GM19351 (cell line): Measurements from ENCODE around the gene NR2F6.
"Not testable (repeated sequence)": the region's sequence is repeated elsewhere in the genome, so short reads cannot be mapped to it uniquely, and the experiment has no call there.

Source experiments
- ATAC-seq: cut with Tn5 transposase; IDR thresholded peaks from one replicate; pipeline ENCODE4 v1.9.1; 2021; ENCODE audit warnings: mild to moderate bottlenecking, moderate library complexity; ENCODE audit not compliant: unreplicated experiment

NR2F6 gene

DNA sequence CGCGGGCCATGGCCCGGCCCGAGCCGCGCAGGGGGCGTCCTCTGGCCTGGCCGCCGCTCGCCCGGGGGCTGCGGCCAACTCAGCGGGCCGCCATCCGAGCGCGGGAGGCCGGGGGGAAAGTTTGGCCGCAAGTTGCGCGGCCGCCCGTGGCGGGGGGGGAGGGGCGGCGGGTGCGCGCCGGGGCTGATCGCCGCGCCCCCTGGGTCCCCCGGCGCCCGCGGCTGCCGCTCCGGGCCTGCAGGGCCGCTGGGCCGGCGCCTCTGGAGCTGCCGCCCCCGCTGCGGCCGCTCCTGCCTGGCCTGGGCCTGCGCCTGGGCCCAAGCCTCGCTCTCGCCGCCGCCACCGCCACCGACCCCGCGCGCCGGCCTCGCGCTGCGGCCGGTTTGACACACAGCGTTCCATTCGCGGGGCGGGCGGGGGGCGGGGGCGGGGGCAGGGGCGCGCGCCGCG is at the start of gene NR2F6:
Gene NR2F6, minus strand, starts transcription at position 385 of the 450 bp plus-strand sequence. CDS start 699 bp downstream, outside the sequence.
- no peak for ATAC-seq

DNA sequence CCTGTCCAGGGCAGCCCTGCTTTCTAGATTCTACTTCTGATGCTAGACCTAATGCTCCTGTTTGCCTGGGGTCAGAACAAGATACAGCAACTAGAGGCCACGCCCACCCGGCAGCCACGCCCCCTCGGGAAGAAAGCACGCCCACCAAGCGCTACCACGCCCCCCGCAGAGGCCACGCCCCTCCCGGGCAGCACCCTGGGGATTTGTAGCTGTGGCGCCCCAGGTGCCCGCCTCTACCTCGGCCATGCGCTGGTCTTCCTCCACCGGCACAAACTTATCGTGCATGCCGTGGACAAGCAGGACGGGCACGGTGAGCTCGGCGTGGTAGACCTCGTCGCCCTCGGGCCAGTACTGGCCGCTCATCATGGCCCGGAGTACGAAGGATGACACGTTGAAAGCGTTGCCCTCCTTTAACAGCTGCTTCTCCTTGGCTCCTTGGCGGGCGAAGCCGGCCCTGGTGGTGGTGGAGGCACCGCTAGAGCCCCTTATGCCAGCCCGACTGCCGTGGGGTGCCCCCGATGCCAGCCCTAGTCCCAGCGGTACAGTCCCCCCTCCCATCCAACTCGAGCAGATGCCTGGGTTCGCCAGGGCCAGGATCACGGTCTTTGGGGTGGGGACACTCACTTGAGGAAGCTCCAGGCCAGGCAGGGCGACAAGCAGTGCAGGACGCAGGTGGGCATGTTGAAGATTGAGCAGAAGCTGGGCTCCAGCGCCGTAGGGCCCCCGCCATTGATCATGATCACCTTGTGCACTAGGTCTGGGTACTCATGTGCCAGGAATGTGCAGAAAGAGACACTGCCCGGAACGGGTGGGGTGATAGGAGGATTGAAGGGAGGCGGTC is 48.6 kb upstream of the NR2F6 start:
- no peak for ATAC-seq

DNA sequence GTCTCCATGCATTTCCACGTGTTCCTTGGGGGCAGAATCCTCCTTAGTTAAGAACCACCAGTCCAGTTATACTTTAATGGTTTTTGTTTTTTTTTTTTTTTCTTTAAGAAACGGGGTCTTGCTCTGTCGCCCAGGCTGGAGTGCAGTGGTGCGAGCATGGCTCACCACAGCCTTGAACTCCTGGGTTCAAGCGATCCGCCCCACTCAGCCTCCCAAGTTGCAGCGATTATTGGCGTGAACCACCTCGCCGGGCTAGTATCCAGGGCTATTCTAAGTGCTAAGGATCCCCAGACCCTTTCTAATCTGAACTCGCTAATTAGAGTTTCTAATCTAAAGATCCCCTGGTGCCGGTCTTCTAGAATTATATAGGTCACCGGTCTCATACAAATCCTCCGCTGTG is 47.9 kb upstream of the NR2F6 start:
- no peak for ATAC-seq

DNA sequence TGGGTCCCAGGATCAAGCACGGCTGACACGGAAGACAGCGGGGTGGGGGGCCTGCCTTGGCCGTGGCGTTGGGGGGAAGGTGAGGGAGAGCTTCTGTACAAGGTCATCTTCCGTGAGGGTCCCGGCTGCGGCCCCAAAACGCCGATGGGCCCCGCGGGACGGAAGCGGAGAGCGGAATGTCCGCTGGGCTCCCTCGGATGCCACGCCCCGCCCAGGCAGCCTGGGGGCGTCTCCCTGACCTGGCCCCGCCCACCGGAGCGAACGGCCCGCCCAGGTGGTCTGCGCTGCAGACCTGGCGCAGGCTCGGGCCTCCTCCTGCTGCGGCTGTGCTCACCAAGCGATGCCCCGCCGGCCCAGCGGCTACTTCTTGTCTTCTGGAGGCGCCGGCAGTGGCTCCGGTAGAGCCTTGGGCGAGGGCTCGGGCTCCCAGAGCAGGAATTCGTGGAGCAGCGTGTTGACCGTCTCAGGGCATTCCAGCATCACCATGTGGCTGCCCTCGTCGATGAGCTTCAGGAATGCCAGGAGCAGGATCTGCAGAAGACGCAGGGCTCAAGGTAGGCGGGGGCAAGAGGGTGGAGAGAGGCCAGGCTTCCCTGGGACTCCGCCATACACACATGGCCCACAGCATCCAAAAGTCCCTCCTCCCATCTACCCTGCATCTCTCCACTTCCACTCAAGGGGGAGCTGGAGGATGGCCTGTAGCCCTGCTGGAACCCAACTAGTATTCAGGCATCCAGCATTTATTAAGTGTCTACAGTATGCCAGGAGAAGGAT is 46.8 kb upstream of the NR2F6 start:
- peak; percentile 86 for ATAC-seq

DNA sequence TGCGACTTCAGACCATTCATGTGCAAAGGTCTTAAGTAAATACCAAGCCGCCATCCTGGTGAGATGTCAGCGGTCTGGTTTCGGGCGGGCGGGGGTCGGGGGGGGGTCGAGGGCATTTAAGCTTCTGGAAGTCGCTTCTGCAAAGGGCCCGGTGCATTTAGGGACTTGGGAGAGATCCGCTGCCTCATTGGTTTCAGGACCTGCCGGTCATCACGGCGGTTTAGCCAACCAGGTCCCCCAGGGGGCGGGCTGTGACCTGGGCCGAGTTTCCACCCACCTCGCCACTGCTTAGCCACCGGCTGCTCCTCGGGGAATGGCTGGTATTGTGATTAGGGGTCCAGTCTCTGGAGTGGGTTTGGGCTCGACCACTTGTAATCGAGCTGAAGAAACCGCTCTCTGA is 43.8 kb upstream of the NR2F6 start:
- no peak for ATAC-seq

DNA sequence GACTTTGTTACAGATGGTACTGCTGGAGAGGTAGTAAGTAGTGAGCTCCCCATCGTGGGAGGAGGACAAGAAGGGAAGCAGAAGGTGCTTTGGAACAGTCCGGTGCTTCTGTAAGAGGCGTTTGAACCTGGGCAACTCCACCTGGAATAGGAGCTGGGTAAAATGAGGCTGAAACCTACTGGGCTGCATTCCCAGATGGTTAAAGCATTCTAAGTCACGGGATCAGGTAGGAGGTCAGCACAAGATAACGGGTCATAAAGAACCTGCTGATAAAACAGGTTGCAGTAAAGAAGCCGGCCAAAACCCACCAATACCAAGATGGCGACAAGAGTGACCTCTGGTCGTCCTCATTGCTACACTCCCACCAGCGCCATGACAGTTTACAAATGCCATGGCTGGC is 41.0 kb upstream of the NR2F6 start:
- ATAC-seq: no peak

DNA sequence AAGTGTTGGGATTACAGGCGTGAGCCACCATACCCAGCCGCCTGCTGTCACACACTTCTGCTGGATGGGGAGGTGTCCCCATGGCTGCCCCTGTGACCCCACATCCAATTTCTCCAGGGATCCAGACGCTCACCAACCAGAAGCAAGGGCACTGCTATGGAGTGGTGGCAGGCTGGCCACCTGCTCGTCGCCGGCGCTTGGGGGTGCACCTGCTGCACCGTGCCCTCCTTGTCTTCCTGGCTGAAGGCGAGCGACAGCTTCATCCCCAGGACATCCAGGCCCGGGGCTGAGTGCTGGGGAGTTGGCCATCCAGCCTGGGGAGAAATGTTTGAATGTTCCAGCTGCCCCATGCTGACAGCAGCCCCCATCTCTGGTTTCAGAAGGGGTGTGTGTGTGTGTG is 40.5 kb upstream of the NR2F6 start:
- ATAC-seq: no peak

DNA sequence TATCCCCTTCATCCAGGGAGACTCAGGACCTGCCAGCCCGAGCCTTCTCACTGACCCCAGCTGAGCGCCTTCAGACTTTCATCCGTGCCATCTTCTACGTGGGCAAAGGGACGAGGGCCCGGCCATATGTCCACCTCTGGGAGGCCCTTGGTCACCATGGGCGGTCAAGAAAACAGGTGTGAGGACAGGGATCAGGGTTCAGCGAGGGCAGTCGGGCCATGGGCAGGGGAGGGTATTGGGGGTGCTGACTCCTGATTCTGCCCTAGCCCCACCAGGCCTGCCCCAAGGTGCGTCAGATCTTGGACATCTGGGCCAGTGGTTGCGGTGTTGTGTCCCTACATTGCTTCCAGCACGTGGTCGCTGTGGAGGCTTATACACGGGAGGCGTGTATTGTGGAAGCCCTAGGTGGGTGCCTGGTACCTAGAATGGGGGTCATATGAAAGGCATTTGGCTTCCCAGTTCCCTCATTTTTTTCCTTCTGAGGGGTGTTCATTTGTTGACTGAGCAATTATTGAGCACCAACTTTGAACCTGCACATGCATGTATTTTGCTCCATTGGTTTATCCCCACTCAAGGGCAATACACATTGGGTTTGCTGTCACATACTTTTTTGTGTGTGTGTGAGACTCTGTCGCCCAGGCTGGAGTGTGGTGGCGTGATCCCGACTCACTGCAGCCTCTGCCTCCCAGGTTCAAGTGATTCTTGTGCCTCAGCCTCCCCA is 39.9 kb upstream of the NR2F6 start:
- ATAC-seq: no peak

DNA sequence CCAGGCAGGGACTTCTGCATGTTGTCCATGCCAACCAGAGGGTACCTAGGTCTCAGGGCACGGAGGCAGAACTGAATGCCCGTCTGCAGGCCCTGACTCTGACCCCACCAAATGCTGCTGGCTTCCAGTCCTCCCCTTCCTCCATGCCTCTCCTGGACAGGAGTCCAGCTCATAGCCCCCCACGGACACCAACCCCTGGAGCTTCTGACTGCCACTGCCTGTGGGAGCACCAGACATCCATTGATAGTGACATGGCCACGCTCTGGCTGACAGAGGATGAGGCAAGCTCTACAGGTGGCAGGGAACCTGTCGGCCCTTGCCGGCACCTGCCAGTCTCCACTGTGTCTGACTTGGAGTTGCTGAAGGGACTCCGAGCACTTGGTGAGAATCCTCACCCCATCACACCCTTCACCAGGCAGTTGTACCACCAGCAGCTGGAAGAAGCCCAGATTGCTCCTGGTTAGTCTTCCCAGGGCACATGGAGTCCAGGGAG is 37.8 kb upstream of the NR2F6 start:
- ATAC-seq: no peak

DNA sequence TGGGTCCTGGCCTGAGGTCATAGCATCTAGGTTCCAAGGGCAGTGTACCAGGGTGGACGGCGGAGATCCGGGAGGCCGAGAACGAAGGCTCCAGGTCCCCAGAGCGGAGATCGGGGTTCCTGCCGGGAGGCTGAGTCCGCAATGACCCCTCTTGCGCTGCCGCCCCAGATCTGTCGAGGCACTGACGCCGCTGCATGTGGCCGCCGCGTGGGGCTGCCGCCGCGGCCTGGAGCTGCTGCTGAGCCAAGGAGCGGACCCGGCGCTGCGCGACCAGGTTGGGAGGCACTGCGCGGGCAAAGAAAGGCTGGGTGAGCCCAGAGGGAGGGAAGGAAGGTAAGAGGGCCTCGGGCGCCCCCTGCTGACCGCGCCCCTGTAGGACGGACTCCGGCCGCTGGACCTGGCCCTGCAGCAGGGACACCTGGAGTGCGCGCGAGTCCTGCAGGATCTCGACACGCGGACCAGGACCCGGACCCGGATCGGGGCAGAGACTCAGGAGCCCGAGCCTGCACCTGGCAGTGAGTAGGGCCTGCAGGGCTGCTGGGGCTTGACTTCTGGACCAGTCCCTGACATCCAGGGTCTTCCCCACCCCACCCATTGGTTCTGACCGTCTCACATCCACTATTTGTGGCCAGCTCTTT is 36.9 kb upstream of the NR2F6 start:
- ATAC-seq: peak; percentile 40

DNA sequence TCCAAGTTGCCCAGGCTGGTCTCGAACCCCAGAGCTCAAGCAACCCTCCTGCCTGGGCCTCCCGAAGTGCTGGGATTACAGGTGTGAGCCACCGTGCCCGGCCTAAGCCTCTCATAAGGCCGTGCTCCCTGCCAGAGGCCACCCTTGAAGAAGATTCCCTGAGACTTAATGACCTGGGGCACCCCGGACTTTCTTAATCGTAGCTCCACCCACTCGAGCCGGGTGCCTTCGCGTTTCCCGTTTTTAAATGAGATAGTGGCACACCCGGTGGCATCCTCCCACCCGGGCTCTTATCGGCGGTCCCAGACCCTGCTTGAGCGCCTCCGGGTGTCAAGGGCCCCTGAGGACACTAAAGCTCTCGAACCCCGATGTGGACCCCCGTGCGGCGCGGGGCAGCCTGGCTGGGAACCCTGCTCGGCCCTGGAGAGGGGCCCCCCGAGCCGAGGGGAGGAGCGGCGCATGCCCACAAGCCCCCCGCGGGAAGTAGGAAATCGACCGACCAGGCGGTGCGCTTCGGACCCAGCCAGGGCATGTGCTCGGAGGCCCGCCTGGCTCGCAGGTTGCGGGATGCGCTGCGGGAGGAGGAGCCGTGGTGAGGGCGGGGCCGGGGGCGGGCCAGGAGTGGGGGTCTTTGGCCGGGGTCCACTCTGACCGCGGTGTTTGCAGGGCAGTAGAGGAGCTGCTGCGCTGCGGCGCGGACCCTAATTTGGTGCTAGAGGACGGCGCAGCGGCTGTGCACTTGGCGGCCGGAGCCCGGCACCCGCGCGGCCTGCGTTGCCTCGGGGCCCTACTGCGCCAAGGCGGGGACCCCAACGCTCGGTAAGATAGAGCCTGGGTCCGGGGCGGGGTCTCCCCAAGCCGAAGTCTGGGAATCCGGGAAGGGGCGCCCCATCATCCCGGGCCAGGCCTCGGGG is 35.9 kb upstream of the NR2F6 start, which contains the start of gene ANKLE1:
Gene ANKLE1, plus strand, starts transcription at position 511 of the 914 bp plus-strand sequence. Its CDS starts 20 bp downstream, at position 531.
- ATAC-seq: no peak

DNA sequence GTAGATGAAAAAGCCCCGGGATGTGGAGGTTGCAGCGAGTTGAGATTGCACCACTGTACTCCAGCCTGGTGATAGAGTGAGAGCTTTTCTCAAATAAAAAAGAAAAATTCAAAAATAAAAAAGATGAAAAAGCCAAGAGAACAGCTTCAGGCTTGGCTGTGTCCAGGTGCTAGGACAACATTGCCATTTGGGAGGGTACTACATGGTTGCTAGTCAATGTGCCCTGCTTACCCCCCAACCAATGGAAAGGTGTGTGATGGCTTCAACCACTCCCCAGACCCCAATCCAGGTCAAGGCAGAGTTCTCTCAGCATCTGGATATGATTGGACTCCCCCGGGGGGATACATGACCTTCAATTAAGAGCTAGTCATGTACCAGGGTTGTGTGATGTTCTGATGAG is 33.7 kb upstream of the NR2F6 start:
- ATAC-seq: no peak

DNA sequence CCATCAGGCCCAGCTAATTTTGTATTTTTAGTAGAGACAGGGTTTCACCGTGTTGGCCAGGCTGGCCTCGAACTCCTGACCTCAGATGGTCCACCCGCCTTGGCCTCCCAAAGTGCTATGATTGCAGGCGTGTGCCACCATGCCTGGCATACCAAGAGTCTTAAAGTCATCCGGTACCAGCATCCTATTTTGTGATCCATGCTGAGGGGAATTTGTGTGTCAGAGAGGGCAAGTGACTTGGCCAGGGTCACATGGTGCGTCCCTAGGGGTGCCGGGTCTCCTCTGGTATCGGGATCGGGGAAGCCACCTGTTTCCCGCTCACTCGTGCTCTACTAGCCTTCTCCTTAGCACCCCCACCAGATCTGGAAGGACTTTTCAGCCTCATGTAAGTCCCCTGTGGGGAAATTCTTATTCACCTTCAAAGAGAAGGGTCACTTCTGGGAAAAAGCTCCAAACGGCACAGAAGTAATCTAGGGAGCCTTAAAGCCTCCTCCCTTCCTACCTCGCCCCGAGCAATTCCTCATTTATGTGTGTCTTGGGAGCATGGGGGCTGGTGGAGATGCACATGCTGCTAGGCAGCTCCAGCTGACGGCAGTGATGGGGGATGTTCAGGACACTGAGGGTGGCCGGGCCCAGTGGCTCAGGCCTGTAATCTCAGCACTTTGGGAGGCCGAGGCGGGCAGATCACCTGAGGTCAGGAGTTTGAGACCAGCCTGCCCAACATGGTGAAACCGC is 29.9 kb upstream of the NR2F6 start:
- no peak for ATAC-seq

DNA sequence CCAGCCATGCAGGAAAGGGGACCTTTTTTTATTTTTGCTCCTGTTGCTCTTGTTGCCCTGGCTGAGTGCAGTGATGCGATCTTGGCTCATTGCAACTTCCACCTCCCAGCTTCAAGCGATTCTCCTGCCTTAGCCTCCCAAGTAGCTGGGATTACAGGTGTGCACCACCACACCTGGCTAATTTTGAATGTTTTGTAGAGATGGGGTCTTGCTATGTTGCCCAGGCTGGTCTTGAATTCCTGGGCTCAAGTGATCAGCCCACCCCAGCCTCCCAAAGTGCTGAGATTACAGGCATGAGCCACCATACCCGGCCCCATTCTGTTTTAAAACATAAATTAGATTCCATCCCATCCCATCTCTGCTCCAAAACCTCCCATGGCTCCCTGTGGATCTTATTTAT is 29.2 kb upstream of the NR2F6 start:
- not testable (repeated sequence) for ATAC-seq

DNA sequence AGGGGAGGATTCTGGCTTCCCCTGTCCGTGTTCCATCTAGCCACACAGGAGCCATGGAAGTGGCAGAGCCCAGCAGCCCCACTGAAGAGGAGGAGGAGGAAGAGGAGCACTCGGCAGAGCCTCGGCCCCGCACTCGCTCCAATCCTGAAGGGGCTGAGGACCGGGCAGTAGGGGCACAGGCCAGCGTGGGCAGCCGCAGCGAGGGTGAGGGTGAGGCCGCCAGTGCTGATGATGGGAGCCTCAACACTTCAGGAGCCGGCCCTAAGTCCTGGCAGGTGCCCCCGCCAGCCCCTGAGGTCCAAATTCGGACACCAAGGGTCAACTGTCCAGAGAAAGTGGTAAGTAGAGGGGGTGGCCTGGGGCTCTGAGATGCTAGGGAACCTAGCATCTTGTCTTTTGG is 23.0 kb upstream of the NR2F6 start:
- ATAC-seq: no peak

DNA sequence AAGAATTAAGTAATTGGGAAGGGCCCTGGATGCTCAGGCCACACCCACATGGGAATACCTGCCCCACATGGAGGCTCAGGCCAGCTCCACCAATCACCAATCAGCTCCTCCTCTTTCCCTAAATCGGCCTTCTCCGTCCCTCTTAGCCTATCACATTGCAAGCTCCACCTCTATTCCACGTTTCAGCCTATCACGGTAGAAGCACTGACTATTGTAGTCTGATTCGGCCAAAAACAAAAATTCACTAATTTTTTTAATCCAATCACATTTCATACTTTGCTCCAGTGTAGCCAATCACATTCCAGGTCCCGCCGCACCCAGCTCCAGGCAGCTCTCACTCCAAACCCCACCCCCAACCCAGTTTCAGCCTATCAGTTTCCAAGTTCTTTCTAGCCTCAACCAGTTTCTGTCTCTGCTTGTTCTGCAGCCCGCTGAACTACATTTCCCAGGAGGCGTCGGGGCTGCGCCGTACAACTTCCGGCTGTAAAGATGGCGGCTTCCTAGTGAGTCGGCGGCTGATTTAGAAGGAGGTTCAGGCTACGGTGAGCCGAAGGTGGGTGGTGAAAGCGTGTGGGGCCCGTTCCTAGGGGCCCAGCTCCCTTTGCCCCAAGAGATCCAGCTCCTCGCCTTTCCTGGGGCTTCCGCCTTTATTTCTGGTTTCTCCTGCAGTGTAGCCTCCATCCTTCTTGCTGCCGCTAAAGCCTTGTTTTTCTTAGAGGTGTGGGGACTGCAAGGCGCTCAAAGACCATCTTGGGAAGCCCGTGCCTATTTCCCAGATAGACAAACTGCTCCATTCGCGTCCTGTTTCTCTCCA is 21.5 kb upstream of the NR2F6 start, which contains the start of gene BABAM1:
Gene BABAM1, plus strand, starts transcription at position 469 of the 814 bp plus-strand sequence. CDS start 1,364 bp downstream, outside the sequence.
- ATAC-seq: peak; percentile 79

DNA sequence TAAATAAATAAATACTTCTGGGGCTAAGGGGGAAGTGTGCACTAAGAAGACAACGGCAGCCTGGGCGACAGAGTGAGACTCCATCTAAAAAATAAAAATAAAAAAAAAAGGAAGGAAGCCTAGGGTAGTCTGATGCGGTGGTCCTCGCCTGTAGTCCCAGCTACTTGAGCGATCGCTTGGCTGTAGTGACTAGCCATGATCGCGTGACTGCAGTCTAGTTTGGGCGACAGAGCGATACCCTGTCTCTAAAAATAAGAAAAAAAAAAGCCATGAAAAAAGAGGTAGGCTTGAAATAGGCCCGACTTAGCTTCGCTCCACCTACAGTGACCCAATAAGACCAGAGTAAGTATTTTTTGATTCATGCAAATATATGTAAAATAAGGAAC is 20.9 kb upstream of the NR2F6 start:
- peak; percentile 35 for ATAC-seq

DNA sequence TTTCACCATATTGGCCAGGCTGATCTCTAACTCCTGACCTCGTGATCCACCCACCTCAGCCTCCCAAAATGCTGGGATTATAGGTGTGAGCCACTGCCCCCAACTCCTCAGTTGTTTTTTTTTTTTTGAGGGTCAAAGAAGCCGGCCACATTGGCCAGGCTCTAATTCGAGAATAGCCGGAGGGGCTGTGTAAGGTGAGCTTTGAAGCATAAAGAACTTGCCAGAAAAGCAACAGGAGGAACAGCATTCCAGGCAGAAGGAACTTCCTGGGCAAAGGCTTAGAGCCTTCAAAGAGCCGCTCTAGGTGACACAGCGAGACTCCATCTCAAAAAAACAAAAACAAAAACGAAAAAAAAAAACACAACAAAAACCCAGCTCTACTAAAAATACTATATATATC is 20.3 kb upstream of the NR2F6 start:
- ATAC-seq: no peak
